HCT116 (cell line): Measurements from ENCODE around the gene ARF1. TPM values are rescaled to one million over a fixed set of nuclear protein-coding genes. Genes with fewer than 3 reads are reported as not detected.

Experiments
- ATAC-seq: fragments of 200-7000 bp; cut with Tn5 transposase; 2 replicates; pipeline ENCODE4 v1.9.1; 2020; ENCODE audit warnings: mild to moderate bottlenecking, moderate library complexity
- BruUV-seq: library from RNA; stranded (reverse); fragments of 400-500 nt; replicated peaks from 2 replicates; lab custom pipeline; 2021; lab: Mats Ljungman, UMichigan
- CTCF ChIA-PET: fragments of 300-600 bp; sonication (Branson Sonifier 250); formaldehyde crosslinking; loops from one replicate; lab custom pipeline; 2021; ENCODE audit warnings: antibody characterized with exemption; lab: Charles Lee
- POLR2A ChIA-PET: fragments of 300-600, 350-600 bp; sonication (Branson Sonifier 250); formaldehyde crosslinking; loops from one replicate; lab custom pipeline; 2021; ENCODE audit warnings: antibody characterized with exemption; lab: Charles Lee
- RAD21 ChIA-PET, 2 experiments: fragments of 300-600 bp; sonication (Branson Sonifier 250); formaldehyde crosslinking; loops; one replicate each; lab custom pipeline; 2023; ENCODE audit warnings: low total read pairs in 2 of 2; ENCODE audit not compliant: uncharacterized antibody in 2 of 2, unreplicated experiment in 2 of 2, low non-redundant PET in 1 of 2; lab: Charles Lee
- DNase-seq: peaks from one replicate; pipeline ENCODE4 v3.0.0-alpha.2; 2010; ENCODE audit warnings: low read depth, low spot score
- H2AFZ ChIP-seq: fragments of 200-600 bp; shearing (Covaris generic), sonication (generic); 2 replicates; pipeline ENCODE4 v1.6.1; 2017; ENCODE audit warnings: low read depth, mixed run types, mixed read lengths, antibody characterized with exemption, low read length; ENCODE audit not compliant: poor library complexity, severe bottlenecking
- H3K27ac ChIP-seq: 2 replicates; pipeline ENCODE4 v1.5.1; 2012; ENCODE audit warnings: low read depth, low read length
- H3K27me3 ChIP-seq: fragments of 200-600 bp; sonication (generic); 2 replicates; pipeline ENCODE4 v1.6.1; 2016; ENCODE audit warnings: mixed run types, low read length, mixed read lengths; ENCODE audit not compliant: insufficient read depth
- H3K36me3 ChIP-seq, 2 experiments: fragments of 200-500 bp in 1 of 2; fragments of 200-600 bp in 1 of 2; sonication (Bioruptor generic) in 1 of 2; sonication (generic) in 1 of 2; 2 replicates each; pipeline versions ENCODE4 v1.5.1 to v1.6.1; 2014 to 2016; ENCODE audit warnings: low read length in 2 of 2, inconsistent platforms in 1 of 2, mixed read lengths in 1 of 2, mixed run types in 1 of 2; ENCODE audit not compliant: insufficient read depth in 2 of 2, control insufficient read depth in 1 of 2
- H3K4me1 ChIP-seq, 2 experiments: fragments of 200-600 bp in 1 of 2; sonication (generic) in 1 of 2; 2 replicates each; pipeline versions ENCODE4 v1.5.1 to v1.6.1; 2012 to 2017; ENCODE audit warnings: low read length in 2 of 2, inconsistent platforms in 1 of 2, mild to moderate bottlenecking in 1 of 2, mixed read lengths in 1 of 2, mixed run types in 1 of 2, moderate library complexity in 1 of 2; ENCODE audit not compliant: insufficient read depth in 2 of 2, control insufficient read depth in 1 of 2
- H3K4me2 ChIP-seq: fragments of 200-600 bp; sonication (generic); 2 replicates; pipeline ENCODE4 v1.6.1; 2017; ENCODE audit warnings: mixed run types, low read length, mixed read lengths
- H3K4me3 ChIP-seq, 2 experiments: fragments of 200-600 bp in 1 of 2; sonication (generic) in 1 of 2; replicated peaks in 1 of 2; 2 replicates each; pipeline ENCODE4 v1.5.1; 2011 to 2016; ENCODE audit warnings: low read length in 2 of 2, control low read depth in 1 of 2, low read depth in 1 of 2, mild to moderate bottlenecking in 1 of 2, mixed read lengths in 1 of 2, mixed run types in 1 of 2
- H3K79me2 ChIP-seq: fragments of 200-600 bp; sonication (generic); 2 replicates; pipeline ENCODE4 v1.6.1; 2017; ENCODE audit warnings: mild to moderate bottlenecking, mixed run types, low read length, moderate library complexity, mixed read lengths; ENCODE audit not compliant: insufficient read depth
- H3K9ac ChIP-seq: fragments of 200-600 bp; sonication (generic); 2 replicates; pipeline ENCODE4 v1.6.1; 2016; ENCODE audit warnings: low read length, mixed read lengths
- H3K9me2 ChIP-seq: fragments of 200-600 bp; sonication (generic), shearing (Covaris generic); 2 replicates; pipeline ENCODE4 v1.6.1; 2017; ENCODE audit warnings: mixed run types, mild to moderate bottlenecking, moderate library complexity; ENCODE audit not compliant: insufficient read depth
- H3K9me3 ChIP-seq, 2 experiments: fragments of 200-500 bp in 1 of 2; fragments of 200-600 bp in 1 of 2; sonication (Bioruptor generic) in 1 of 2; sonication (generic) in 1 of 2; 2 replicates each; pipeline ENCODE4 v1.6.1; 2014 to 2017; ENCODE audit warnings: low read length in 2 of 2, mixed read lengths in 2 of 2, inconsistent platforms in 1 of 2, low read depth in 1 of 2, mild to moderate bottlenecking in 1 of 2, mixed run types in 1 of 2, moderate library complexity in 1 of 2; ENCODE audit not compliant: control insufficient read depth in 1 of 2, insufficient read depth in 1 of 2
- H4K20me1 ChIP-seq: fragments of 200-600 bp; sonication (generic), shearing (Covaris generic); 2 replicates; pipeline ENCODE4 v1.6.1; 2017; ENCODE audit warnings: mixed run types, mild to moderate bottlenecking, moderate library complexity; ENCODE audit not compliant: insufficient read depth
- CBX3 ChIP-seq: IDR thresholded peaks from 2 replicates; pipeline ENCODE4 v1.6.1; 2012; ENCODE audit warnings: low read depth
- EGR1 ChIP-seq: IDR thresholded peaks from 2 replicates; pipeline ENCODE4 v1.6.1; 2012; ENCODE audit warnings: low read depth
- JUND ChIP-seq: IDR thresholded peaks from 2 replicates; pipeline ENCODE4 v1.6.1; 2012
- MAX ChIP-seq: IDR thresholded peaks from 2 replicates; pipeline ENCODE4 v1.6.1; 2012
- POLR2AphosphoS5 ChIP-seq: IDR thresholded peaks from 2 replicates; pipeline ENCODE4 v1.6.1; 2011; ENCODE audit warnings: mild to moderate bottlenecking, low read depth, low read length, moderate library complexity
- REST ChIP-seq: IDR thresholded peaks from 2 replicates; pipeline ENCODE4 v1.6.1; 2012; ENCODE audit warnings: low read depth
- SIN3A ChIP-seq: IDR thresholded peaks from 2 replicates; pipeline ENCODE4 v1.6.1; 2012; ENCODE audit warnings: low read depth
- TCF7L2 ChIP-seq: IDR thresholded peaks from 2 replicates; pipeline ENCODE4 v1.7.0; 2011; ENCODE audit warnings: borderline replicate concordance, inconsistent platforms; ENCODE audit not compliant: insufficient read depth, insufficient read length; ENCODE audit errors: extremely low read depth
- intact Hi-C: fragments of 100-400 bp; cut with micrococcal nuclease; formaldehyde crosslinking; loops from 2 replicates; pipeline ENCODE4 v1.10.0; 2022
- total RNA-seq: library from RNA; stranded (reverse); gene quantifications from one replicate; pipeline ENCODE4 v1.2.1, GENCODE V29; 2021; ENCODE audit not compliant: unreplicated experiment
- TF ChIP-seq, protein P1 (sequence below), 3 experiments: fragments of 200-600 bp in 1 of 3; sonication (generic) in 1 of 3; IDR thresholded peaks in 2 of 3; conservative IDR thresholded peaks in 1 of 3; 2 replicates each; pipeline ENCODE4 v1.5.1; 2012 to 2017; ENCODE audit warnings: low read depth in 2 of 3, low read length in 2 of 3, antibody characterized with exemption in 1 of 3, borderline replicate concordance in 1 of 3, control low read depth in 1 of 3, mild to moderate bottlenecking in 1 of 3, mixed read lengths in 1 of 3, mixed run types in 1 of 3, moderate library complexity in 1 of 3; ENCODE audit not compliant: insufficient read depth in 1 of 3
- TF ChIP-seq, protein P2 (sequence below): IDR thresholded peaks from 2 replicates; pipeline ENCODE4 v1.6.1; 2011; ENCODE audit warnings: mild to moderate bottlenecking, low read length, moderate library complexity; ENCODE audit not compliant: insufficient replicate concordance; ENCODE audit errors: extremely low read depth

ARF1 gene
- total RNA-seq, 1 experiment from 2014 or later: 394 TPM

- no TSS peak for BruUV-seq
- H3K79me2 ChIP-seq: no peaks in the 10 kb centered on the region
- no peak overlapping the region for H2AFZ ChIP-seq
- no peaks in the 10 kb centered on the region for H4K20me1 ChIP-seq
- no peaks in the 10 kb centered on the region for H3K36me3 ChIP-seq
- intact Hi-C loops: loop anchor here (5.0 to 10.0 kb wide), 2 partner anchors 75 to 307 kb away; no protein-coding TSS in a partner anchor
- H3K9me3 ChIP-seq: no peaks in the 10 kb centered on the region
- ATAC-seq (peak; percentile 25; the same call in 1 of the 2 replicates), DNase-seq (no peak)
- H3K4me2 ChIP-seq: no peak overlapping the region
- H3K4me3 ChIP-seq: no peak overlapping the region
- H3K27ac ChIP-seq: no peak overlapping the region
- POLR2A ChIA-PET: no interaction called here
- H3K9ac ChIP-seq: no peak overlapping the region
- RAD21 ChIA-PET: no interaction called here
- H3K4me1 ChIP-seq: no peaks in the 10 kb centered on the region; a peak in 1 of 4 replicates
- H3K9me2 ChIP-seq: no peaks in the 10 kb centered on the region
- CTCF ChIA-PET: no interaction called here
- 0 out of 2 replicates have a peak, but pooled peaks cover 2% of the 10 kb centered on the region for H3K27me3 ChIP-seq
- TF ChIP-seq, protein P1, sequence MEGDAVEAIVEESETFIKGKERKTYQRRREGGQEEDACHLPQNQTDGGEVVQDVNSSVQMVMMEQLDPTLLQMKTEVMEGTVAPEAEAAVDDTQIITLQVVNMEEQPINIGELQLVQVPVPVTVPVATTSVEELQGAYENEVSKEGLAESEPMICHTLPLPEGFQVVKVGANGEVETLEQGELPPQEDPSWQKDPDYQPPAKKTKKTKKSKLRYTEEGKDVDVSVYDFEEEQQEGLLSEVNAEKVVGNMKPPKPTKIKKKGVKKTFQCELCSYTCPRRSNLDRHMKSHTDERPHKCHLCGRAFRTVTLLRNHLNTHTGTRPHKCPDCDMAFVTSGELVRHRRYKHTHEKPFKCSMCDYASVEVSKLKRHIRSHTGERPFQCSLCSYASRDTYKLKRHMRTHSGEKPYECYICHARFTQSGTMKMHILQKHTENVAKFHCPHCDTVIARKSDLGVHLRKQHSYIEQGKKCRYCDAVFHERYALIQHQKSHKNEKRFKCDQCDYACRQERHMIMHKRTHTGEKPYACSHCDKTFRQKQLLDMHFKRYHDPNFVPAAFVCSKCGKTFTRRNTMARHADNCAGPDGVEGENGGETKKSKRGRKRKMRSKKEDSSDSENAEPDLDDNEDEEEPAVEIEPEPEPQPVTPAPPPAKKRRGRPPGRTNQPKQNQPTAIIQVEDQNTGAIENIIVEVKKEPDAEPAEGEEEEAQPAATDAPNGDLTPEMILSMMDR (IDR thresholded peaks at IDR 0.05 in 2 of 3, conservative IDR thresholded peaks at IDR 0.05 in 1 of 3; ENCODE audit: borderline replicate concordance in 1 of 3, insufficient read depth in 1 of 3, low read depth in 2 of 3, low read length in 2 of 3): 0 out of 6 replicates have a peak, but pooled peaks of 1 of the 3 experiments have one; percentile 3
- no peak for TF ChIP-seq REST
- TF ChIP-seq JUND: no peak
- no peak for TF ChIP-seq SIN3A
- no peak for TF ChIP-seq TCF7L2
- TF ChIP-seq, protein P2, sequence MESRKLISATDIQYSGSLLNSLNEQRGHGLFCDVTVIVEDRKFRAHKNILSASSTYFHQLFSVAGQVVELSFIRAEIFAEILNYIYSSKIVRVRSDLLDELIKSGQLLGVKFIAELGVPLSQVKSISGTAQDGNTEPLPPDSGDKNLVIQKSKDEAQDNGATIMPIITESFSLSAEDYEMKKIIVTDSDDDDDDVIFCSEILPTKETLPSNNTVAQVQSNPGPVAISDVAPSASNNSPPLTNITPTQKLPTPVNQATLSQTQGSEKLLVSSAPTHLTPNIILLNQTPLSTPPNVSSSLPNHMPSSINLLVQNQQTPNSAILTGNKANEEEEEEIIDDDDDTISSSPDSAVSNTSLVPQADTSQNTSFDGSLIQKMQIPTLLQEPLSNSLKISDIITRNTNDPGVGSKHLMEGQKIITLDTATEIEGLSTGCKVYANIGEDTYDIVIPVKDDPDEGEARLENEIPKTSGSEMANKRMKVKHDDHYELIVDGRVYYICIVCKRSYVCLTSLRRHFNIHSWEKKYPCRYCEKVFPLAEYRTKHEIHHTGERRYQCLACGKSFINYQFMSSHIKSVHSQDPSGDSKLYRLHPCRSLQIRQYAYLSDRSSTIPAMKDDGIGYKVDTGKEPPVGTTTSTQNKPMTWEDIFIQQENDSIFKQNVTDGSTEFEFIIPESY: no peak
- TF ChIP-seq CBX3: no peak
- TF ChIP-seq MAX: no peak
- 0 out of 2 replicates have a peak, but pooled peaks have one; percentile 10 for TF ChIP-seq POLR2AphosphoS5
- no peak for TF ChIP-seq EGR1
Observed at GRCh38 chr1:228071839-228072657, 10.5 kb upstream of the ARF1 start.
